HepG2 (cell line): Measurements from ENCODE around the gene DTYMK. TPM values are rescaled to one million over a fixed set of nuclear protein-coding genes. Genes with fewer than 3 reads are reported as not detected.

Source experiments
- AKAP8 ChIP-seq: sonication (generic); formaldehyde crosslinking; IDR thresholded peaks from 2 replicates; pipeline ENCODE4 v1.5.1; 2020; ENCODE audit warnings: mild to moderate bottlenecking, missing genetic modification reagents
- ARNTL ChIP-seq: sonication (generic); formaldehyde crosslinking; IDR thresholded peaks from 2 replicates; pipeline ENCODE4 v1.4.0; 2020; ENCODE audit warnings: mild to moderate bottlenecking, missing genetic modification reagents
- FLYWCH1 ChIP-seq: sonication (generic); formaldehyde crosslinking; IDR thresholded peaks from 2 replicates; pipeline ENCODE4 v1.8.1; 2023; ENCODE audit warnings: mild to moderate bottlenecking, missing genetic modification reagents
- HMGA1 ChIP-seq: sonication (generic); formaldehyde crosslinking; conservative IDR thresholded peaks from 2 replicates; pipeline ENCODE4 v1.4.0; 2020; ENCODE audit warnings: missing genetic modification reagents
- JARID2 ChIP-seq: sonication (generic); formaldehyde crosslinking; IDR thresholded peaks from 2 replicates; pipeline ENCODE4 v1.8.1; 2023; ENCODE audit warnings: missing genetic modification reagents, inconsistent platforms; ENCODE audit not compliant: insufficient replicate concordance
- RARA ChIP-seq: IDR thresholded peaks from 2 replicates; pipeline ENCODE4 v1.6.1; 2016; ENCODE audit warnings: missing genetic modification reagents, missing compliant biosample characterization
- ZC3H13 ChIP-seq: sonication (generic); formaldehyde crosslinking; IDR thresholded peaks from 2 replicates; pipeline ENCODE4 v1.8.1; 2023; ENCODE audit warnings: mild to moderate bottlenecking, missing genetic modification reagents, moderate library complexity
- ZFP36 ChIP-seq: fragments of 150-350 bp; IDR thresholded peaks from 2 replicates; pipeline ENCODE4 v1.6.1; 2018; ENCODE audit warnings: borderline replicate concordance, low read length, low read depth; ENCODE audit not compliant: partially characterized antibody
- ZNF367 ChIP-seq: sonication (generic); formaldehyde crosslinking; IDR thresholded peaks from 2 replicates; pipeline ENCODE4 v1.4.0; 2020; ENCODE audit warnings: missing genetic modification reagents, borderline replicate concordance
- ZNF468 ChIP-seq: sonication (generic); formaldehyde crosslinking; IDR thresholded peaks from 2 replicates; pipeline ENCODE4 v1.8.0; 2022; ENCODE audit warnings: mild to moderate bottlenecking, moderate library complexity, missing genetic modification reagents
- ZNF552 ChIP-seq: sonication (generic); formaldehyde crosslinking; IDR thresholded peaks from 2 replicates; pipeline ENCODE4 v1.9.0; 2022; ENCODE audit warnings: missing genetic modification reagents, mild to moderate bottlenecking, borderline replicate concordance
- ZNF598 ChIP-seq: sonication (generic); formaldehyde crosslinking; IDR thresholded peaks from 2 replicates; pipeline ENCODE4 v1.5.1; 2020; ENCODE audit warnings: mild to moderate bottlenecking, missing genetic modification reagents, borderline replicate concordance
- ZNF609 ChIP-seq: sonication (generic); formaldehyde crosslinking; IDR thresholded peaks from 2 replicates; pipeline ENCODE4 v1.4.0; 2020; ENCODE audit warnings: mild to moderate bottlenecking, missing genetic modification reagents, borderline replicate concordance
- ZNF781 ChIP-seq: sonication (generic); formaldehyde crosslinking; IDR thresholded peaks from 2 replicates; pipeline ENCODE4 v1.5.1; 2020; ENCODE audit warnings: borderline replicate concordance, mild to moderate bottlenecking, missing genetic modification reagents; ENCODE audit errors: not compliant biosample characterization
- polyA plus RNA-seq, 8 experiments: library from polyadenylated mRNA; depleted of rRNA in 3 of 8; stranded (reverse) in 7 of 8; unstranded in 1 of 8; fragments of >200 nt; fragmentation: Illumina TruSeq in 4 of 8; extraction: Trizol in 4 of 8; gene quantifications; 2 replicates each; pipeline versions ENCODE4 v1.2.1 to v1.2.3, GENCODE V29; 2011 to 2016; ENCODE audit warnings: low read depth in 4 of 8, missing spikeins in 1 of 8, mixed read lengths in 1 of 8; ENCODE audit not compliant: insufficient read depth in 1 of 8
- total RNA-seq, 5 experiments: library from RNA; depleted of rRNA; stranded (reverse); fragments of >200 nt; fragmentation: Illumina TruSeq; extraction: Trizol; gene quantifications; 2 replicates each; pipeline ENCODE4 v1.2.3, GENCODE V29; 2016; ENCODE audit warnings: low read depth in 1 of 5
- TF ChIP-seq, protein P1 (sequence below): IDR thresholded peaks from 2 replicates; pipeline ENCODE4 v1.6.1; 2016; ENCODE audit warnings: low read depth, missing genetic modification reagents, missing compliant biosample characterization
- TF ChIP-seq, protein P2 (sequence below): sonication (generic); formaldehyde crosslinking; IDR thresholded peaks from 2 replicates; pipeline ENCODE4 v1.5.1; 2020; ENCODE audit warnings: missing genetic modification reagents, mild to moderate bottlenecking, borderline replicate concordance

DTYMK gene
- total and polyA plus RNA-seq, 2 of the 13 experiments (the other 11 are each of a cell fraction or from before 2014, with no cell fraction given), result 57.5 to 134 TPM

- TF ChIP-seq ZNF609 (CRISPR knock-in tag) (no peak), ZNF598 (CRISPR knock-in tag) (0 out of 2 replicates have a peak, but pooled peaks have one; percentile 62), ZC3H13 (CRISPR knock-in tag) (peak; percentile 85), JARID2 (CRISPR knock-in tag) (peak; percentile 19), ZNF468 (CRISPR knock-in tag) (0 out of 2 replicates have a peak, but pooled peaks have one; percentile 75), ZNF781 (CRISPR knock-in tag) (no peak), ARNTL (peak; percentile 72), ZNF367 (CRISPR knock-in tag) (peak; percentile 22; the same call in 1 of the 2 replicates), FLYWCH1 (CRISPR knock-in tag) (no peak), ZFP36 (no peak), ZNF552 (CRISPR knock-in tag) (peak; percentile 89; the same call in 1 of the 2 replicates), RARA (CRISPR knock-in tag) (peak; percentile 18; the same call in 1 of the 2 replicates), AKAP8 (CRISPR knock-in tag) (peak; percentile 99), HMGA1 (CRISPR knock-in tag) (no peak)
- TF ChIP-seq, protein P1, sequence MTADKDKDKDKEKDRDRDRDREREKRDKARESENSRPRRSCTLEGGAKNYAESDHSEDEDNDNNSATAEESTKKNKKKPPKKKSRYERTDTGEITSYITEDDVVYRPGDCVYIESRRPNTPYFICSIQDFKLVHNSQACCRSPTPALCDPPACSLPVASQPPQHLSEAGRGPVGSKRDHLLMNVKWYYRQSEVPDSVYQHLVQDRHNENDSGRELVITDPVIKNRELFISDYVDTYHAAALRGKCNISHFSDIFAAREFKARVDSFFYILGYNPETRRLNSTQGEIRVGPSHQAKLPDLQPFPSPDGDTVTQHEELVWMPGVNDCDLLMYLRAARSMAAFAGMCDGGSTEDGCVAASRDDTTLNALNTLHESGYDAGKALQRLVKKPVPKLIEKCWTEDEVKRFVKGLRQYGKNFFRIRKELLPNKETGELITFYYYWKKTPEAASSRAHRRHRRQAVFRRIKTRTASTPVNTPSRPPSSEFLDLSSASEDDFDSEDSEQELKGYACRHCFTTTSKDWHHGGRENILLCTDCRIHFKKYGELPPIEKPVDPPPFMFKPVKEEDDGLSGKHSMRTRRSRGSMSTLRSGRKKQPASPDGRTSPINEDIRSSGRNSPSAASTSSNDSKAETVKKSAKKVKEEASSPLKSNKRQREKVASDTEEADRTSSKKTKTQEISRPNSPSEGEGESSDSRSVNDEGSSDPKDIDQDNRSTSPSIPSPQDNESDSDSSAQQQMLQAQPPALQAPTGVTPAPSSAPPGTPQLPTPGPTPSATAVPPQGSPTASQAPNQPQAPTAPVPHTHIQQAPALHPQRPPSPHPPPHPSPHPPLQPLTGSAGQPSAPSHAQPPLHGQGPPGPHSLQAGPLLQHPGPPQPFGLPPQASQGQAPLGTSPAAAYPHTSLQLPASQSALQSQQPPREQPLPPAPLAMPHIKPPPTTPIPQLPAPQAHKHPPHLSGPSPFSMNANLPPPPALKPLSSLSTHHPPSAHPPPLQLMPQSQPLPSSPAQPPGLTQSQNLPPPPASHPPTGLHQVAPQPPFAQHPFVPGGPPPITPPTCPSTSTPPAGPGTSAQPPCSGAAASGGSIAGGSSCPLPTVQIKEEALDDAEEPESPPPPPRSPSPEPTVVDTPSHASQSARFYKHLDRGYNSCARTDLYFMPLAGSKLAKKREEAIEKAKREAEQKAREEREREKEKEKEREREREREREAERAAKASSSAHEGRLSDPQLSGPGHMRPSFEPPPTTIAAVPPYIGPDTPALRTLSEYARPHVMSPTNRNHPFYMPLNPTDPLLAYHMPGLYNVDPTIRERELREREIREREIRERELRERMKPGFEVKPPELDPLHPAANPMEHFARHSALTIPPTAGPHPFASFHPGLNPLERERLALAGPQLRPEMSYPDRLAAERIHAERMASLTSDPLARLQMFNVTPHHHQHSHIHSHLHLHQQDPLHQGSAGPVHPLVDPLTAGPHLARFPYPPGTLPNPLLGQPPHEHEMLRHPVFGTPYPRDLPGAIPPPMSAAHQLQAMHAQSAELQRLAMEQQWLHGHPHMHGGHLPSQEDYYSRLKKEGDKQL (CRISPR knock-in tag), result 0 out of 2 replicates have a peak, but pooled peaks have one; percentile 22
- TF ChIP-seq, protein P2, sequence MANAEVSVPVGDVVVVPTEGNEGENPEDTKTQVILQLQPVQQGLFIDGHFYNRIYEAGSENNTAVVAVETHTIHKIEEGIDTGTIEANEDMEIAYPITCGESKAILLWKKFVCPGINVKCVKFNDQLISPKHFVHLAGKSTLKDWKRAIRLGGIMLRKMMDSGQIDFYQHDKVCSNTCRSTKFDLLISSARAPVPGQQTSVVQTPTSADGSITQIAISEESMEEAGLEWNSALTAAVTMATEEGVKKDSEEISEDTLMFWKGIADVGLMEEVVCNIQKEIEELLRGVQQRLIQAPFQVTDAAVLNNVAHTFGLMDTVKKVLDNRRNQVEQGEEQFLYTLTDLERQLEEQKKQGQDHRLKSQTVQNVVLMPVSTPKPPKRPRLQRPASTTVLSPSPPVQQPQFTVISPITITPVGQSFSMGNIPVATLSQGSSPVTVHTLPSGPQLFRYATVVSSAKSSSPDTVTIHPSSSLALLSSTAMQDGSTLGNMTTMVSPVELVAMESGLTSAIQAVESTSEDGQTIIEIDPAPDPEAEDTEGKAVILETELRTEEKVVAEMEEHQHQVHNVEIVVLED (CRISPR knock-in tag), result peak; percentile 76; the same call in 1 of the 2 replicates
These were observed 15.0 kb upstream of the DTYMK start, which contains the start of gene ING5 (continued) for GRCh38 chr2:241701399-241702154.
